Mucosa of descending colon (tissue), 3 donors: ENCODE measurements around the gene POLD1. TPM values are rescaled to one million over a fixed set of nuclear protein-coding genes. Genes with fewer than 3 reads are reported as not detected.
A peak's percentile ranks its signal among the peaks of the same experiment; 100 is the strongest.

Experiments
- ATAC-seq: fragments of 200-7000 bp; cut with Tn5 transposase; one replicate; pipeline ENCODE4 v1.9.1; 2020; ENCODE audit warnings: mild to moderate bottlenecking, moderate library complexity
- DNase-seq, 3 donors: peaks; one replicate each; pipeline ENCODE4 v3.0.0-alpha.2; 2020
- H3K36me3 ChIP-seq: fragments of 200-600 bp; one replicate; pipeline ENCODE4 v1.8.0; 2021; ENCODE audit warnings: low read depth, mild to moderate bottlenecking
- H3K4me1 ChIP-seq: fragments of 200-600 bp; one replicate; pipeline ENCODE4 v1.8.0; 2021; ENCODE audit warnings: low read depth, mild to moderate bottlenecking
- H3K4me3 ChIP-seq: fragments of 200-600 bp; one replicate; pipeline ENCODE4 v1.8.0; 2021; ENCODE audit warnings: mild to moderate bottlenecking
- H3K9me3 ChIP-seq: fragments of 200-600 bp; one replicate; pipeline ENCODE4 v1.8.0; 2021; ENCODE audit warnings: mild to moderate bottlenecking
- CTCF ChIP-seq: fragments of 200-600 bp; IDR thresholded peaks from one replicate; pipeline ENCODE4 v1.8.0; 2022; ENCODE audit warnings: antibody characterized with exemption, mild to moderate bottlenecking
- intact Hi-C, 2 donors: fragments of 100-400 bp; cut with DNase I in 1 of 2; cut with micrococcal nuclease in 1 of 2; formaldehyde crosslinking; loops; one replicate each; pipeline versions ENCODE4 v1.11.0 to v1.11.1; 2022; cut with DNase I, micrococcal nuclease
- total RNA-seq, 3 donors: library from RNA; stranded (reverse); fragmentation: NEBNext Ultra II Directional in 2 of 3; extraction: Animal tissue kit (Norgen Biotek cat#: 25700) in 2 of 3; gene quantifications; one replicate each; pipeline versions ENCODE4 v1.2.1 to v1.2.4, GENCODE V29; 2021 to 2023
- donor health status: DM: no; HTN: no; CAD: no; lungs with moderate emphysema.
- donor health status: DM: no; HTN: no; CAD: no.
- donor health status: DM: no; HTN: yes; CAD: no.

Gene POLD1
- total RNA-seq, 3 donors from 2014 or later: 20.8 to 27.9 (median 22.9) TPM

DNA sequence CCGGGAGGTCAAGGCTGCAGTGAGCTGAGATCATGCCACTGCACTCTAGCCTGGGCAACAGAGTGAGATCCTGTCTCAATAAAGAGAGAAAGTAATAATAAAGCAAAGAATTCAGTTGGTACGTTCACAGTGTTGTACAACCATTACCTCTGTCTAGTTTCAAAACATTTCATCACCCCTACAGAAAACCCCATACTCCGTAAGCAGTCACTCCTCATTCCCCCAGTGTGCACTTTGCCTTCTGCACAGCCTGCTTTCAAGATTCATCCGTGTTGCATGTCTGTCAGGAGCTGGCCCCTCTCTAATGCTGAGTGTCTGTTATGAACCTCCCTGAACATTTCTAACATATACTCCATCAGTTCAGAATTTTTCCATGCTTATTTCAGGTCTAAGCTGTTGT is 9.4 kb downstream of the POLD1 start:
- H3K4me1 ChIP-seq: no peaks in the 10 kb centered on the region
- intact Hi-C loops: no loop called here
- DNase-seq (no peak), ATAC-seq (no peak)
- no peak overlapping the region for H3K4me3 ChIP-seq
- H3K36me3 ChIP-seq: no peaks in the 10 kb centered on the region
- no peaks in the 10 kb centered on the region for H3K9me3 ChIP-seq
- TF ChIP-seq CTCF: no peak

- no peaks in the 10 kb centered on the region for H3K4me1 ChIP-seq
- H3K36me3 ChIP-seq: no peaks in the 10 kb centered on the region
- no peak for TF ChIP-seq CTCF
- intact Hi-C loops: no loop called here
- ATAC-seq: peak; percentile 32
- H3K9me3 ChIP-seq: no peaks in the 10 kb centered on the region
- no peak overlapping the region for H3K4me3 ChIP-seq
- no peak for DNase-seq
These were observed 9.9 kb downstream of the POLD1 start for GRCh38 chr19:50394017-50394416.

- Histone ChIP-seq H3K9me3 (no peaks in the 10 kb centered on the region), H3K4me3 (no peak overlapping the region), H3K4me1 (no peaks in the 10 kb centered on the region), H3K36me3 (no peaks in the 10 kb centered on the region)
- no peak for DNase-seq
- ATAC-seq: no peak
- no peak for TF ChIP-seq CTCF
- intact Hi-C loops: no loop called here
These were observed 14.7 kb downstream of the POLD1 start for GRCh38 chr19:50398675-50399367.

- H3K4me3 ChIP-seq: no peak overlapping the region
- ATAC-seq (no peak), DNase-seq (peak in 1 of 3 donors; percentile 16)
- no peaks in the 10 kb centered on the region for H3K36me3 ChIP-seq
- no peaks in the 10 kb centered on the region for H3K4me1 ChIP-seq
- H3K9me3 ChIP-seq: no peaks in the 10 kb centered on the region
- intact Hi-C loops: no loop called here
- no peak for TF ChIP-seq CTCF
These were observed 15.2 kb downstream of the POLD1 start for GRCh38 chr19:50399368-50399745.

DNA sequence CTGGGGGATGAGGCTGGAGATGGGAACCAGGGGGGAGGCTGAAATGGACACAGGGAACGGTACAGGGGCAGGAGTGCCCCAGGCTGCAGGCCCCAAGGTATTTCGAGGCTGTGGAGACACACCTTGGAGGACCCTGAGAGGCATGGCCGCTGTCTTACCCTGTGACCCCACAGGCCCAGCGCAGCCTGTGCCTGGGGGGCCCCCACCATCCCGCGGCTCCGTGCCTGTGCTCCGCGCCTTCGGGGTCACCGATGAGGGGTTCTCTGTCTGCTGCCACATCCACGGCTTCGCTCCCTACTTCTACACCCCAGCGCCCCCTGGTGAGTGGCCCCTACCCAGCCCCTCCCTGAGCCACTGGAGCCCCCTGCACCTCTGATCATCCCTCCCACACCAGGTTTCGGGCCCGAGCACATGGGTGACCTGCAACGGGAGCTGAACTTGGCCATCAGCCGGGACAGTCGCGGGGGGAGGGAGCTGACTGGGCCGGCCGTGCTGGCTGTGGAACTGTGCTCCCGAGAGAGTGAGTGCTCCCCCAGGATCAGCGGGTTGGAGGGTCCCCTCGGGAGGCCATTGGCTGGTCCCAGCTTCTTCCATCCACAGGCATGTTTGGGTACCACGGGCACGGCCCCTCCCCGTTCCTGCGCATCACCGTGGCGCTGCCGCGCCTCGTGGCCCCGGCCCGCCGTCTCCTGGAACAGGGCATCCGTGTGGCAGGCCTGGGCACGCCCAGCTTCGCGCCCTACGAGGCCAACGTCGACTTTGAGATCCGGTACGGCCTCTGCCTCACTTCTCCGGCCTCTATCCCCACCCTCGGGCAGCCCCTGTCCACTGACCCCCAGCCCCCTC is 17.7 kb downstream of the POLD1 start:
- Histone ChIP-seq H3K4me3 (no peak overlapping the region), H3K9me3 (no peaks in the 10 kb centered on the region), H3K4me1 (no peaks in the 10 kb centered on the region), H3K36me3 (no peaks in the 10 kb centered on the region)
- ATAC-seq (no peak), DNase-seq (no peak)
- intact Hi-C loops: no loop called here
- no peak for TF ChIP-seq CTCF
